GM23338 (cell line): Measurements from ENCODE around the gene SLAMF9. TPM values are rescaled to one million over a fixed set of nuclear protein-coding genes. Genes with fewer than 3 reads are reported as not detected.

Experiments
- ATAC-seq: fragments of 200-7000 bp; cut with Tn5 transposase; 3 replicates; pipeline ENCODE4 v1.9.1; 2020
- DNase-seq: peaks from one replicate; pipeline ENCODE4 v3.0.0-alpha.2; 2015; ENCODE audit warnings: low spot score
- H2AFZ ChIP-seq: fragments of 200-600 bp; sonication (generic); 2 replicates; pipeline ENCODE4 v1.8.0; 2016; ENCODE audit warnings: antibody characterized with exemption, mild to moderate bottlenecking, moderate library complexity
- H3F3A ChIP-seq: fragments of 200-600 bp; sonication (generic); replicated peaks from 2 replicates; pipeline ENCODE4 v1.8.0; 2017; ENCODE audit warnings: antibody characterized with exemption, mixed run types, low read depth
- H3K27ac ChIP-seq: fragments of 200-600 bp; sonication (generic); 2 replicates; pipeline ENCODE4 v1.6.1; 2016; ENCODE audit warnings: low read depth
- H3K27me3 ChIP-seq: fragments of 200-600 bp; sonication (generic); 2 replicates; pipeline ENCODE4 v1.8.0; 2016; ENCODE audit warnings: mild to moderate bottlenecking, mixed run types, moderate library complexity; ENCODE audit not compliant: insufficient read depth
- H3K36me3 ChIP-seq: fragments of 200-600 bp; sonication (generic); 2 replicates; pipeline ENCODE4 v1.8.0; 2016; ENCODE audit warnings: mild to moderate bottlenecking; ENCODE audit not compliant: insufficient read depth
- H3K4me1 ChIP-seq: fragments of 200-600 bp; sonication (generic); 2 replicates; pipeline ENCODE4 v1.8.0; 2016; ENCODE audit warnings: mild to moderate bottlenecking, moderate library complexity; ENCODE audit not compliant: insufficient read depth
- H3K4me2 ChIP-seq: fragments of 200-600 bp; sonication (generic); 2 replicates; pipeline ENCODE4 v1.7.1; 2017; ENCODE audit warnings: mixed run types
- H3K4me3 ChIP-seq: fragments of 200-600 bp; sonication (generic); 2 replicates; pipeline ENCODE4 v1.6.1; 2016; ENCODE audit warnings: mixed run types
- H3K79me2 ChIP-seq: fragments of 200-600 bp; sonication (generic); replicated peaks from 2 replicates; pipeline ENCODE4 v1.8.0; 2017; ENCODE audit warnings: mild to moderate bottlenecking; ENCODE audit not compliant: insufficient read depth
- H3K9me2 ChIP-seq: fragments of 200-600 bp; sonication (generic); 2 replicates; pipeline ENCODE4 v1.8.0; 2017; ENCODE audit not compliant: insufficient read depth
- H4K20me1 ChIP-seq: fragments of 200-600 bp; sonication (generic); replicated peaks from 2 replicates; pipeline ENCODE4 v1.8.0; 2017; ENCODE audit warnings: mild to moderate bottlenecking; ENCODE audit not compliant: insufficient read depth
- H3K27ac Mint-ChIP-seq: 2 replicates; pipeline ENCODE4 v1.8.0; 2020; ENCODE audit warnings: inconsistent platforms, mild to moderate bottlenecking, moderate library complexity, mixed read lengths
- H3K27me3 Mint-ChIP-seq: 3 replicates; pipeline ENCODE4 v1.8.0; 2022; ENCODE audit warnings: low read depth, mild to moderate bottlenecking, moderate library complexity, mixed read lengths, inconsistent platforms; ENCODE audit not compliant: insufficient read depth, poor library complexity
- H3K36me3 Mint-ChIP-seq: 3 replicates; pipeline ENCODE4 v1.8.0; 2021; ENCODE audit warnings: low read depth, mild to moderate bottlenecking, inconsistent platforms, moderate library complexity, mixed read lengths
- H3K4me1 Mint-ChIP-seq: 3 replicates; pipeline ENCODE4 v1.8.0; 2020; ENCODE audit warnings: mild to moderate bottlenecking, inconsistent platforms, mixed read lengths
- H3K4me3 Mint-ChIP-seq: 3 replicates; pipeline ENCODE4 v1.8.0; 2021; ENCODE audit warnings: moderate library complexity, mild to moderate bottlenecking, inconsistent platforms, mixed read lengths
- H3K9me3 Mint-ChIP-seq: 3 replicates; pipeline ENCODE4 v1.8.0; 2020; ENCODE audit warnings: moderate library complexity, mild to moderate bottlenecking, inconsistent platforms, mixed read lengths
- CREB1 ChIP-seq: fragments of 250-450 bp; sonication (Bioruptor Pico); IDR thresholded peaks from 2 replicates; pipeline ENCODE4 v1.5.0; 2020; ENCODE audit warnings: low read depth, mild to moderate bottlenecking, moderate library complexity
- EZH2 ChIP-seq: fragments of 200-600 bp; sonication (generic); IDR thresholded peaks from one replicate; pipeline ENCODE4 v1.8.0; 2017; ENCODE audit warnings: antibody characterized with exemption, mild to moderate bottlenecking, low read depth; ENCODE audit not compliant: unreplicated experiment
- EZH2phosphoT487 ChIP-seq: fragments of 200-600 bp; sonication (generic); IDR thresholded peaks from one replicate; pipeline ENCODE4 v1.8.1; 2018; ENCODE audit warnings: antibody characterized with exemption; ENCODE audit not compliant: unreplicated experiment
- NANOG ChIP-seq: IDR thresholded peaks from 2 replicates; pipeline ENCODE4 v1.6.1; 2016; ENCODE audit warnings: antibody characterized with exemption, borderline replicate concordance
- POLR2AphosphoS5 ChIP-seq: IDR thresholded peaks from 2 replicates; pipeline ENCODE4 v1.6.1; 2016; ENCODE audit warnings: antibody characterized with exemption, low read depth
- ZNF114 ChIP-seq: fragments of 250-450 bp; sonication (Bioruptor Pico); IDR thresholded peaks from 2 replicates; pipeline ENCODE4 v1.5.0; 2020; ENCODE audit warnings: mild to moderate bottlenecking, moderate library complexity
- ZNF331 ChIP-seq: fragments of 250-450 bp; sonication (Bioruptor Pico); IDR thresholded peaks from 2 replicates; pipeline ENCODE4 v1.5.0; 2020; ENCODE audit warnings: low read depth, mild to moderate bottlenecking, moderate library complexity
- polyA plus RNA-seq: library from polyadenylated mRNA; unstranded; fragments of >200 nt; fragmentation: Nextera tagmentation; extraction: Ambion mirVana; gene quantifications from 2 replicates; pipeline ENCODE4 v1.2.1, GENCODE V29; 2016
- total RNA-seq: library from RNA; depleted of rRNA; stranded (reverse); fragments of >200 nt; shearing (Covaris generic); gene quantifications from 2 replicates; pipeline ENCODE4 v1.2.3, GENCODE V29; 2014
- TF ChIP-seq, protein P1 (sequence below): fragments of 250-450 bp; sonication (Bioruptor Pico); IDR thresholded peaks from 2 replicates; pipeline ENCODE4 v1.5.0; 2020; ENCODE audit warnings: mild to moderate bottlenecking, moderate library complexity
- TF ChIP-seq, protein P2 (sequence below): IDR thresholded peaks from one replicate; pipeline ENCODE4 v1.6.1; 2018; ENCODE audit warnings: antibody characterized with exemption; ENCODE audit not compliant: unreplicated experiment
- TF ChIP-seq, protein P3 (sequence below): IDR thresholded peaks from 2 replicates; pipeline ENCODE4 v1.6.1; 2016; ENCODE audit warnings: antibody characterized with exemption
- TF ChIP-seq, protein P4 (sequence below), 2 experiments: fragments of 200-600 bp in 1 of 2; sonication (generic) in 1 of 2; conservative IDR thresholded peaks; 2 replicates each; pipeline versions ENCODE4 v1.5.1 to v1.6.1; 2016 to 2017; ENCODE audit warnings: antibody characterized with exemption in 2 of 2, low read depth in 2 of 2, mild to moderate bottlenecking in 2 of 2, moderate library complexity in 1 of 2

The SLAMF9 gene
- total and polyA plus RNA-seq, 2 experiments from 2014 or later, result not detected

DNA sequence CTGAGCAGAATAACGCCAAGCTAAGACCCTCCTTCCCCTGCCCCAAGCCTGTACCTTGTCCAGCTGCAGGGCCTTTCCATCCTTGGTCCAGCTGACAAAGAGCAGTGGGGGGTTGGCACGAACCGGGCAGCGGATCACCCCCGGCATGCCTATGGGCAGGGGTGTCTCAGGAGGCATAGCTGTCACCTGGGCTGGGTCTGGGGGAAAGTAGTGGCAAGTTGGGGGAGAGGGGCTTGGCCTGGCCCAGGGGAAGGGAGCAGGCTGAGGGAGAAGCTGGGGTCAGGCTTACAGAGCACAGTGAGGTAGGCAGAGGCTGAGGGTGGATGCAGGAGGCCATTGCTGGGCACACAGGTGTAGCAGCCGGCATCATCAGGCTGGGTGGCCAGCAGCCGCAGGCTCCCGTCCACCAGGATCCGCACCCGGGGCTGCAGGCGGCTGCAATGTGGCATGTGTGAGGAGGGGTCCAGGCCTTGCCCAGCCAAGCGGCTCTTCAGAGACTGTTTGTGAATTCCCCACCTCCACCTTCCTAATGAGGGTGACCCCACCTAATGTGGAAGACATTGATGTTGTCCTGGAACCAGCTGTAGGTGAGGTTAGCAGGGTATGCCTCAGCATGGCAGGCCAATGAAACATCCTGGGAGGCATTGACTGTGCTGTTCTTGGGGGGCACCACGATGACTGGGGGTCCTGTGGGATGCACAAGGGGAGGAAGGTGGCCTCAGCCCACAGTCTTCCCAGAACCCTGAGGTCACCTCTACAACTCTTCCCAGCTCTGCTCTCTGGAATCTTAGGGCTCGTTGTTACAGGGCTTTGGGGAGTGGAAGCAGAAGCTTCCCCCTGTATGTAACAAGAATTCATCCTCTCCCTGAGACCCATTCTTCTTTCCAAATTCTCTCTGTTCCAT, 19.6 kb downstream of the SLAMF9 start (continued):
- TF ChIP-seq, protein P1, sequence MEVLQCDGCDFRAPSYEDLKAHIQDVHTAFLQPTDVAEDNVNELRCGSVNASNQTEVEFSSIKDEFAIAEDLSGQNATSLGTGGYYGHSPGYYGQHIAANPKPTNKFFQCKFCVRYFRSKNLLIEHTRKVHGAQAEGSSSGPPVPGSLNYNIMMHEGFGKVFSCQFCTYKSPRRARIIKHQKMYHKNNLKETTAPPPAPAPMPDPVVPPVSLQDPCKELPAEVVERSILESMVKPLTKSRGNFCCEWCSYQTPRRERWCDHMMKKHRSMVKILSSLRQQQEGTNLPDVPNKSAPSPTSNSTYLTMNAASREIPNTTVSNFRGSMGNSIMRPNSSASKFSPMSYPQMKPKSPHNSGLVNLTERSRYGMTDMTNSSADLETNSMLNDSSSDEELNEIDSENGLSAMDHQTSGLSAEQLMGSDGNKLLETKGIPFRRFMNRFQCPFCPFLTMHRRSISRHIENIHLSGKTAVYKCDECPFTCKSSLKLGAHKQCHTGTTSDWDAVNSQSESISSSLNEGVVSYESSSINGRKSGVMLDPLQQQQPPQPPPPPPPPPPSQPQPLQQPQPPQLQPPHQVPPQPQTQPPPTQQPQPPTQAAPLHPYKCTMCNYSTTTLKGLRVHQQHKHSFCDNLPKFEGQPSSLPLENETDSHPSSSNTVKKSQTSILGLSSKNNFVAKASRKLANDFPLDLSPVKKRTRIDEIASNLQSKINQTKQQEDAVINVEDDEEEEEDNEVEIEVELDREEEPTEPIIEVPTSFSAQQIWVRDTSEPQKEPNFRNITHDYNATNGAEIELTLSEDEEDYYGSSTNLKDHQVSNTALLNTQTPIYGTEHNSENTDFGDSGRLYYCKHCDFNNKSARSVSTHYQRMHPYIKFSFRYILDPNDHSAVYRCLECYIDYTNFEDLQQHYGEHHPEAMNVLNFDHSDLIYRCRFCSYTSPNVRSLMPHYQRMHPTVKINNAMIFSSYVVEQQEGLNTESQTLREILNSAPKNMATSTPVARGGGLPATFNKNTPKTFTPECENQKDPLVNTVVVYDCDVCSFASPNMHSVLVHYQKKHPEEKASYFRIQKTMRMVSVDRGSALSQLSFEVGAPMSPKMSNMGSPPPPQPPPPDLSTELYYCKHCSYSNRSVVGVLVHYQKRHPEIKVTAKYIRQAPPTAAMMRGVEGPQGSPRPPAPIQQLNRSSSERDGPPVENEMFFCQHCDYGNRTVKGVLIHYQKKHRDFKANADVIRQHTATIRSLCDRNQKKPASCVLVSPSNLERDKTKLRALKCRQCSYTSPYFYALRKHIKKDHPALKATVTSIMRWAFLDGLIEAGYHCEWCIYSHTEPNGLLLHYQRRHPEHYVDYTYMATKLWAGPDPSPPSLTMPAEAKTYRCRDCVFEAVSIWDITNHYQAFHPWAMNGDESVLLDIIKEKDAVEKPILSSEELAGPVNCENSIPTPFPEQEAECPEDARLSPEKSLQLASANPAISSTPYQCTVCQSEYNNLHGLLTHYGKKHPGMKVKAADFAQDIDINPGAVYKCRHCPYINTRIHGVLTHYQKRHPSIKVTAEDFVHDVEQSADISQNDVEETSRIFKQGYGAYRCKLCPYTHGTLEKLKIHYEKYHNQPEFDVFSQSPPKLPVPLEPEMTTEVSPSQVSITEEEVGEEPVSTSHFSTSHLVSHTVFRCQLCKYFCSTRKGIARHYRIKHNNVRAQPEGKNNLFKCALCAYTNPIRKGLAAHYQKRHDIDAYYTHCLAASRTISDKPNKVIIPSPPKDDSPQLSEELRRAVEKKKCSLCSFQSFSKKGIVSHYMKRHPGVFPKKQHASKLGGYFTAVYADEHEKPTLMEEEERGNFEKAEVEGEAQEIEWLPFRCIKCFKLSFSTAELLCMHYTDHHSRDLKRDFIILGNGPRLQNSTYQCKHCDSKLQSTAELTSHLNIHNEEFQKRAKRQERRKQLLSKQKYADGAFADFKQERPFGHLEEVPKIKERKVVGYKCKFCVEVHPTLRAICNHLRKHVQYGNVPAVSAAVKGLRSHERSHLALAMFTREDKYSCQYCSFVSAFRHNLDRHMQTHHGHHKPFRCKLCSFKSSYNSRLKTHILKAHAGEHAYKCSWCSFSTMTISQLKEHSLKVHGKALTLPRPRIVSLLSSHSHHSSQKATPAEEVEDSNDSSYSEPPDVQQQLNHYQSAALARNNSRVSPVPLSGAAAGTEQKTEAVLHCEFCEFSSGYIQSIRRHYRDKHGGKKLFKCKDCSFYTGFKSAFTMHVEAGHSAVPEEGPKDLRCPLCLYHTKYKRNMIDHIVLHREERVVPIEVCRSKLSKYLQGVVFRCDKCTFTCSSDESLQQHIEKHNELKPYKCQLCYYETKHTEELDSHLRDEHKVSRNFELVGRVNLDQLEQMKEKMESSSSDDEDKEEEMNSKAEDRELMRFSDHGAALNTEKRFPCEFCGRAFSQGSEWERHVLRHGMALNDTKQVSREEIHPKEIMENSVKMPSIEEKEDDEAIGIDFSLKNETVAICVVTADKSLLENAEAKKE (CRISPR knock-in tag), result no peak

DNA sequence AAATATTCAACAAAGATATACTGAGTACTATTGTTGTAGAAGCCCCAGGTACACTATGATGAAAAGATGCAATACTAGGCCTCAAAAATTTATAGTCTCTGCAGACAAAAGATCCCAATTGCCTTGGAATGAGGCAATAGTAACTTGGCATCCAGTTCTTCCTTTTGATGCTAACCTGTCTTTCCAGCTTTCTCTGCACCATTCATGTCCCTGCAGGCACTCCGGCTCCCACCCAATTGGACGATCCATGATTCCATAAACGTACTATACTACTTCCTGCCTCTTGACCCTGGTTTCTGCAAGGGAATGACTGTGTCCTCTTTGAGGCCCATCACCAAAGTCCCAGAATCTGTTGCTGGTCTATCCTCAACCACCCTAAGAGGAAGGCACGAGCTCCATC, 20.7 kb downstream of the SLAMF9 start:
- H3K9me3 Mint-ChIP-seq, result no peaks in the 10 kb centered on the region; the same call in 1 of the 3 replicates
- no peaks in the 10 kb centered on the region for H3K79me2 ChIP-seq
- DNase-seq (no peak), ATAC-seq (no peak)
- H3K36me3 ChIP-seq, result 0 out of 2 replicates have a peak, but pooled peaks cover 12% of the 10 kb centered on the region
- H3K4me1 Mint-ChIP-seq, result peaks cover 28% of the 10 kb centered on the region
- H3K4me2 ChIP-seq, result no peak overlapping the region
- H3K9me2 ChIP-seq, result no peaks in the 10 kb centered on the region
- H3K4me3 Mint-ChIP-seq, result no peak overlapping the region; the same call in 2 of the 3 replicates
- H3K27ac Mint-ChIP-seq, result no peak overlapping the region
- no peaks in the 10 kb centered on the region; the same call in 1 of the 2 replicates for H4K20me1 ChIP-seq
- H3K27me3 Mint-ChIP-seq, result peaks cover 11% of the 10 kb centered on the region
- peaks cover 17% of the 10 kb centered on the region for H3K4me1 ChIP-seq
- H3K27me3 ChIP-seq, result no peaks in the 10 kb centered on the region
- H3K27ac ChIP-seq, result no peak overlapping the region
- H3K36me3 Mint-ChIP-seq, result peaks cover 45% of the 10 kb centered on the region
- H3K4me3 ChIP-seq, result no peak overlapping the region
- no peak overlapping the region for H2AFZ ChIP-seq
- H3F3A ChIP-seq, result no peaks in the 10 kb centered on the region; the same call in 1 of the 2 replicates
- TF ChIP-seq EZH2phosphoT487 (no peak), POLR2AphosphoS5 (no peak), CREB1 (CRISPR knock-in tag) (no peak), NANOG (no peak), ZNF114 (CRISPR knock-in tag) (no peak), ZNF331 (no peak), EZH2 (no peak)
- TF ChIP-seq, protein P2, sequence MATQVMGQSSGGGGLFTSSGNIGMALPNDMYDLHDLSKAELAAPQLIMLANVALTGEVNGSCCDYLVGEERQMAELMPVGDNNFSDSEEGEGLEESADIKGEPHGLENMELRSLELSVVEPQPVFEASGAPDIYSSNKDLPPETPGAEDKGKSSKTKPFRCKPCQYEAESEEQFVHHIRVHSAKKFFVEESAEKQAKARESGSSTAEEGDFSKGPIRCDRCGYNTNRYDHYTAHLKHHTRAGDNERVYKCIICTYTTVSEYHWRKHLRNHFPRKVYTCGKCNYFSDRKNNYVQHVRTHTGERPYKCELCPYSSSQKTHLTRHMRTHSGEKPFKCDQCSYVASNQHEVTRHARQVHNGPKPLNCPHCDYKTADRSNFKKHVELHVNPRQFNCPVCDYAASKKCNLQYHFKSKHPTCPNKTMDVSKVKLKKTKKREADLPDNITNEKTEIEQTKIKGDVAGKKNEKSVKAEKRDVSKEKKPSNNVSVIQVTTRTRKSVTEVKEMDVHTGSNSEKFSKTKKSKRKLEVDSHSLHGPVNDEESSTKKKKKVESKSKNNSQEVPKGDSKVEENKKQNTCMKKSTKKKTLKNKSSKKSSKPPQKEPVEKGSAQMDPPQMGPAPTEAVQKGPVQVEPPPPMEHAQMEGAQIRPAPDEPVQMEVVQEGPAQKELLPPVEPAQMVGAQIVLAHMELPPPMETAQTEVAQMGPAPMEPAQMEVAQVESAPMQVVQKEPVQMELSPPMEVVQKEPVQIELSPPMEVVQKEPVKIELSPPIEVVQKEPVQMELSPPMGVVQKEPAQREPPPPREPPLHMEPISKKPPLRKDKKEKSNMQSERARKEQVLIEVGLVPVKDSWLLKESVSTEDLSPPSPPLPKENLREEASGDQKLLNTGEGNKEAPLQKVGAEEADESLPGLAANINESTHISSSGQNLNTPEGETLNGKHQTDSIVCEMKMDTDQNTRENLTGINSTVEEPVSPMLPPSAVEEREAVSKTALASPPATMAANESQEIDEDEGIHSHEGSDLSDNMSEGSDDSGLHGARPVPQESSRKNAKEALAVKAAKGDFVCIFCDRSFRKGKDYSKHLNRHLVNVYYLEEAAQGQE, result no peak
- TF ChIP-seq, protein P3, sequence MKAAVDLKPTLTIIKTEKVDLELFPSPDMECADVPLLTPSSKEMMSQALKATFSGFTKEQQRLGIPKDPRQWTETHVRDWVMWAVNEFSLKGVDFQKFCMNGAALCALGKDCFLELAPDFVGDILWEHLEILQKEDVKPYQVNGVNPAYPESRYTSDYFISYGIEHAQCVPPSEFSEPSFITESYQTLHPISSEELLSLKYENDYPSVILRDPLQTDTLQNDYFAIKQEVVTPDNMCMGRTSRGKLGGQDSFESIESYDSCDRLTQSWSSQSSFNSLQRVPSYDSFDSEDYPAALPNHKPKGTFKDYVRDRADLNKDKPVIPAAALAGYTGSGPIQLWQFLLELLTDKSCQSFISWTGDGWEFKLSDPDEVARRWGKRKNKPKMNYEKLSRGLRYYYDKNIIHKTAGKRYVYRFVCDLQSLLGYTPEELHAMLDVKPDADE, result no peak
- TF ChIP-seq, protein P4, sequence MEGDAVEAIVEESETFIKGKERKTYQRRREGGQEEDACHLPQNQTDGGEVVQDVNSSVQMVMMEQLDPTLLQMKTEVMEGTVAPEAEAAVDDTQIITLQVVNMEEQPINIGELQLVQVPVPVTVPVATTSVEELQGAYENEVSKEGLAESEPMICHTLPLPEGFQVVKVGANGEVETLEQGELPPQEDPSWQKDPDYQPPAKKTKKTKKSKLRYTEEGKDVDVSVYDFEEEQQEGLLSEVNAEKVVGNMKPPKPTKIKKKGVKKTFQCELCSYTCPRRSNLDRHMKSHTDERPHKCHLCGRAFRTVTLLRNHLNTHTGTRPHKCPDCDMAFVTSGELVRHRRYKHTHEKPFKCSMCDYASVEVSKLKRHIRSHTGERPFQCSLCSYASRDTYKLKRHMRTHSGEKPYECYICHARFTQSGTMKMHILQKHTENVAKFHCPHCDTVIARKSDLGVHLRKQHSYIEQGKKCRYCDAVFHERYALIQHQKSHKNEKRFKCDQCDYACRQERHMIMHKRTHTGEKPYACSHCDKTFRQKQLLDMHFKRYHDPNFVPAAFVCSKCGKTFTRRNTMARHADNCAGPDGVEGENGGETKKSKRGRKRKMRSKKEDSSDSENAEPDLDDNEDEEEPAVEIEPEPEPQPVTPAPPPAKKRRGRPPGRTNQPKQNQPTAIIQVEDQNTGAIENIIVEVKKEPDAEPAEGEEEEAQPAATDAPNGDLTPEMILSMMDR (conservative IDR thresholded peaks at IDR 0.05; ENCODE audit: low read depth in 2 of 2), result no peak
